GM23338 (cell line): ENCODE data around the gene GCN1. TPM values are rescaled to one million over a fixed set of nuclear protein-coding genes. Genes with fewer than 3 reads are reported as not detected.
A peak's percentile ranks its signal among the peaks of the same experiment; 100 is the strongest.
"Not testable (repeated sequence)": the region's sequence is repeated elsewhere in the genome, so short reads cannot be mapped to it uniquely, and the experiment has no call there.

Experiments
- ATAC-seq: fragments of 200-7000 bp; cut with Tn5 transposase; 3 replicates; pipeline ENCODE4 v1.9.1; 2020
- DNase-seq: peaks from one replicate; pipeline ENCODE4 v3.0.0-alpha.2; 2015; ENCODE audit warnings: low spot score
- H2AFZ ChIP-seq: fragments of 200-600 bp; sonication (generic); 2 replicates; pipeline ENCODE4 v1.8.0; 2016; ENCODE audit warnings: antibody characterized with exemption, mild to moderate bottlenecking, moderate library complexity
- H3F3A ChIP-seq: fragments of 200-600 bp; sonication (generic); replicated peaks from 2 replicates; pipeline ENCODE4 v1.8.0; 2017; ENCODE audit warnings: antibody characterized with exemption, mixed run types, low read depth
- H3K27ac ChIP-seq: fragments of 200-600 bp; sonication (generic); 2 replicates; pipeline ENCODE4 v1.6.1; 2016; ENCODE audit warnings: low read depth
- H3K27me3 ChIP-seq: fragments of 200-600 bp; sonication (generic); 2 replicates; pipeline ENCODE4 v1.8.0; 2016; ENCODE audit warnings: mild to moderate bottlenecking, mixed run types, moderate library complexity; ENCODE audit not compliant: insufficient read depth
- H3K36me3 ChIP-seq: fragments of 200-600 bp; sonication (generic); 2 replicates; pipeline ENCODE4 v1.8.0; 2016; ENCODE audit warnings: mild to moderate bottlenecking; ENCODE audit not compliant: insufficient read depth
- H3K4me1 ChIP-seq: fragments of 200-600 bp; sonication (generic); 2 replicates; pipeline ENCODE4 v1.8.0; 2016; ENCODE audit warnings: mild to moderate bottlenecking, moderate library complexity; ENCODE audit not compliant: insufficient read depth
- H3K4me2 ChIP-seq: fragments of 200-600 bp; sonication (generic); 2 replicates; pipeline ENCODE4 v1.7.1; 2017; ENCODE audit warnings: mixed run types
- H3K4me3 ChIP-seq: fragments of 200-600 bp; sonication (generic); 2 replicates; pipeline ENCODE4 v1.6.1; 2016; ENCODE audit warnings: mixed run types
- H3K79me2 ChIP-seq: fragments of 200-600 bp; sonication (generic); replicated peaks from 2 replicates; pipeline ENCODE4 v1.8.0; 2017; ENCODE audit warnings: mild to moderate bottlenecking; ENCODE audit not compliant: insufficient read depth
- H3K9me2 ChIP-seq: fragments of 200-600 bp; sonication (generic); 2 replicates; pipeline ENCODE4 v1.8.0; 2017; ENCODE audit not compliant: insufficient read depth
- H4K20me1 ChIP-seq: fragments of 200-600 bp; sonication (generic); replicated peaks from 2 replicates; pipeline ENCODE4 v1.8.0; 2017; ENCODE audit warnings: mild to moderate bottlenecking; ENCODE audit not compliant: insufficient read depth
- H3K27ac Mint-ChIP-seq: 2 replicates; pipeline ENCODE4 v1.8.0; 2020; ENCODE audit warnings: inconsistent platforms, mild to moderate bottlenecking, moderate library complexity, mixed read lengths
- H3K27me3 Mint-ChIP-seq: 3 replicates; pipeline ENCODE4 v1.8.0; 2022; ENCODE audit warnings: low read depth, mild to moderate bottlenecking, moderate library complexity, mixed read lengths, inconsistent platforms; ENCODE audit not compliant: insufficient read depth, poor library complexity
- H3K36me3 Mint-ChIP-seq: 3 replicates; pipeline ENCODE4 v1.8.0; 2021; ENCODE audit warnings: low read depth, mild to moderate bottlenecking, inconsistent platforms, moderate library complexity, mixed read lengths
- H3K4me1 Mint-ChIP-seq: 3 replicates; pipeline ENCODE4 v1.8.0; 2020; ENCODE audit warnings: mild to moderate bottlenecking, inconsistent platforms, mixed read lengths
- H3K4me3 Mint-ChIP-seq: 3 replicates; pipeline ENCODE4 v1.8.0; 2021; ENCODE audit warnings: moderate library complexity, mild to moderate bottlenecking, inconsistent platforms, mixed read lengths
- H3K9me3 Mint-ChIP-seq: 3 replicates; pipeline ENCODE4 v1.8.0; 2020; ENCODE audit warnings: moderate library complexity, mild to moderate bottlenecking, inconsistent platforms, mixed read lengths
- CREB1 ChIP-seq: fragments of 250-450 bp; sonication (Bioruptor Pico); IDR thresholded peaks from 2 replicates; pipeline ENCODE4 v1.5.0; 2020; ENCODE audit warnings: low read depth, mild to moderate bottlenecking, moderate library complexity
- EZH2 ChIP-seq: fragments of 200-600 bp; sonication (generic); IDR thresholded peaks from one replicate; pipeline ENCODE4 v1.8.0; 2017; ENCODE audit warnings: antibody characterized with exemption, mild to moderate bottlenecking, low read depth; ENCODE audit not compliant: unreplicated experiment
- EZH2phosphoT487 ChIP-seq: fragments of 200-600 bp; sonication (generic); IDR thresholded peaks from one replicate; pipeline ENCODE4 v1.8.1; 2018; ENCODE audit warnings: antibody characterized with exemption; ENCODE audit not compliant: unreplicated experiment
- JUNB ChIP-seq: IDR thresholded peaks from one replicate; pipeline ENCODE4 v1.6.1; 2016; ENCODE audit warnings: antibody characterized with exemption; ENCODE audit not compliant: unreplicated experiment
- NANOG ChIP-seq: IDR thresholded peaks from 2 replicates; pipeline ENCODE4 v1.6.1; 2016; ENCODE audit warnings: antibody characterized with exemption, borderline replicate concordance
- POLR2AphosphoS5 ChIP-seq: IDR thresholded peaks from 2 replicates; pipeline ENCODE4 v1.6.1; 2016; ENCODE audit warnings: antibody characterized with exemption, low read depth
- STAT1 ChIP-seq: IDR thresholded peaks from one replicate; pipeline ENCODE4 v1.6.1; 2016; ENCODE audit warnings: antibody characterized with exemption; ENCODE audit not compliant: unreplicated experiment
- ZNF114 ChIP-seq: fragments of 250-450 bp; sonication (Bioruptor Pico); IDR thresholded peaks from 2 replicates; pipeline ENCODE4 v1.5.0; 2020; ENCODE audit warnings: mild to moderate bottlenecking, moderate library complexity
- ZNF331 ChIP-seq: fragments of 250-450 bp; sonication (Bioruptor Pico); IDR thresholded peaks from 2 replicates; pipeline ENCODE4 v1.5.0; 2020; ENCODE audit warnings: low read depth, mild to moderate bottlenecking, moderate library complexity
- polyA plus RNA-seq: library from polyadenylated mRNA; unstranded; fragments of >200 nt; fragmentation: Nextera tagmentation; extraction: Ambion mirVana; gene quantifications from 2 replicates; pipeline ENCODE4 v1.2.1, GENCODE V29; 2016
- total RNA-seq: library from RNA; depleted of rRNA; stranded (reverse); fragments of >200 nt; shearing (Covaris generic); gene quantifications from 2 replicates; pipeline ENCODE4 v1.2.3, GENCODE V29; 2014
- TF ChIP-seq, protein P1 (sequence below): IDR thresholded peaks from 2 replicates; pipeline ENCODE4 v1.6.1; 2016; ENCODE audit warnings: antibody characterized with exemption
- TF ChIP-seq, protein P2 (sequence below), 2 experiments: fragments of 200-600 bp in 1 of 2; sonication (generic) in 1 of 2; conservative IDR thresholded peaks; 2 replicates each; pipeline versions ENCODE4 v1.5.1 to v1.6.1; 2016 to 2017; ENCODE audit warnings: antibody characterized with exemption in 2 of 2, low read depth in 2 of 2, mild to moderate bottlenecking in 2 of 2, moderate library complexity in 1 of 2
- TF ChIP-seq, protein P3 (sequence below): fragments of 250-450 bp; sonication (Bioruptor Pico); IDR thresholded peaks from 2 replicates; pipeline ENCODE4 v1.5.0; 2020; ENCODE audit warnings: mild to moderate bottlenecking, moderate library complexity

GCN1 gene
- total and polyA plus RNA-seq, 2 experiments from 2014 or later = 18.0 to 177 TPM

DNA sequence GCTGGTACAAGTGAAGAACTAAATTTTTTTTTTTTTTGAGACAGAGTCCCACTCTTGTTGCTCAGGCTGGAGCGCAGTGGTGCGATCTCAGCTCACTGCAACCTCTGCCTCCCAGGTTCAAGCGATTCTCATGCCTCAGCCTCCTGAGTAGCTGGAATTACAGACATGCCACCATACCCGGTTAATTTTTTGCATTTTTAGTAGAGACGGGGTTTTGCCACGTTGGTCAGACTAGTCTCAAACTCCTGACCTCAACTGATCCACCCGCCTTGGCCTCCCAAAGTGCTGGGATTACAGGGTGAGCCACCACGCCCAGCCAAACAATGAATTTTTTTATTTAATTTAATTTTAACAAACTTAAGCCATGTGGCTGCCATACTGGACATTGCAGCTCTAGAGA is 1.2 kb downstream of the GCN1 start:
- not testable (repeated sequence) for DNase-seq, H2AFZ ChIP-seq, H3K9me3 Mint-ChIP-seq, H3K27ac ChIP-seq, H3K27ac Mint-ChIP-seq, H3K9me2 ChIP-seq, ATAC-seq, H3K27me3 ChIP-seq
- peaks cover 21% of the 10 kb centered on the region for H4K20me1 ChIP-seq
- peak overlapping the region; percentile 98 for H3K4me2 ChIP-seq
- peak overlapping the region; percentile 98 for H3K4me3 ChIP-seq
- H3K27me3 Mint-ChIP-seq = peaks cover 21% of the 10 kb centered on the region
- H3K4me3 Mint-ChIP-seq = peak overlapping the region; percentile 94
- peaks cover 37% of the 10 kb centered on the region for H3F3A ChIP-seq
- peaks cover 72% of the 10 kb centered on the region for H3K79me2 ChIP-seq
- peaks cover 15% of the 10 kb centered on the region for H3K4me1 Mint-ChIP-seq
- H3K4me1 ChIP-seq = peaks cover 13% of the 10 kb centered on the region; the same call in 1 of the 2 replicates
- H3K36me3 ChIP-seq = peaks cover 42% of the 10 kb centered on the region
- peaks cover 68% of the 10 kb centered on the region for H3K36me3 Mint-ChIP-seq

DNA sequence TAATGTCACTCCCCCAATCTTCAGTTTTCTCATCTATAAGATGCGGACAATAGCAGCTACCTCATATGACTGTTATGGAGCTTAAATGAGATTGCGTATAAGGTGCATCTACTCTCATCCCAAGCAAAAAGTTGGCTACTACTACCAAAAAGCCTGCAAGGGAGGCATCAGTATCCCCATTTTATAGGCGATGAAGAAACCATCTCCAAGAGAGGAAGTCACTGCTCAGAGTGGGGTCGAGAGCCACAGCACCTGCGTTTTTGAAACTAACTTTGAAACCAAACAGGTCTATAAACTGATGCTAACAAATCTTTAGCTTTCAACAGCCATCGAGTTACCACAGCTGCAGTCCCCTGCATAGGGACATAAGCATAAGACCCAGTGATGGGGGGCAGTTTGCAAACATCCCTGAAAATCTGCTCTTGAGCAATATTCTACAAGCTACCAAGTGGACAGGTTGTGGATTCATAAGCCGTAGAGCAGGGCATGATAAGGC is 3.5 kb downstream of the GCN1 start:
- peaks cover 6% of the 10 kb centered on the region; the same call in 2 of the 3 replicates for H3K4me1 Mint-ChIP-seq
- H3K4me3 ChIP-seq = no peak overlapping the region
- H3F3A ChIP-seq = peaks cover 18% of the 10 kb centered on the region
- peaks cover 67% of the 10 kb centered on the region for H3K36me3 Mint-ChIP-seq
- no peaks in the 10 kb centered on the region for H3K9me3 Mint-ChIP-seq
- H2AFZ ChIP-seq = no peak overlapping the region
- ATAC-seq (no peak), DNase-seq (no peak)
- H3K27ac Mint-ChIP-seq = no peak overlapping the region
- peaks cover 15% of the 10 kb centered on the region for H4K20me1 ChIP-seq
- peaks cover 31% of the 10 kb centered on the region for H3K36me3 ChIP-seq
- peaks cover 12% of the 10 kb centered on the region for H3K27me3 Mint-ChIP-seq
- H3K79me2 ChIP-seq = peaks cover 79% of the 10 kb centered on the region
- no peaks in the 10 kb centered on the region for H3K27me3 ChIP-seq
- H3K4me3 Mint-ChIP-seq = no peak overlapping the region
- no peak overlapping the region for H3K27ac ChIP-seq
- H3K9me2 ChIP-seq = no peaks in the 10 kb centered on the region
- peaks cover 11% of the 10 kb centered on the region; the same call in 1 of the 2 replicates for H3K4me1 ChIP-seq
- H3K4me2 ChIP-seq = no peak overlapping the region
- TF ChIP-seq STAT1 = no peak
- TF ChIP-seq EZH2phosphoT487 = no peak
- TF ChIP-seq, protein P1, sequence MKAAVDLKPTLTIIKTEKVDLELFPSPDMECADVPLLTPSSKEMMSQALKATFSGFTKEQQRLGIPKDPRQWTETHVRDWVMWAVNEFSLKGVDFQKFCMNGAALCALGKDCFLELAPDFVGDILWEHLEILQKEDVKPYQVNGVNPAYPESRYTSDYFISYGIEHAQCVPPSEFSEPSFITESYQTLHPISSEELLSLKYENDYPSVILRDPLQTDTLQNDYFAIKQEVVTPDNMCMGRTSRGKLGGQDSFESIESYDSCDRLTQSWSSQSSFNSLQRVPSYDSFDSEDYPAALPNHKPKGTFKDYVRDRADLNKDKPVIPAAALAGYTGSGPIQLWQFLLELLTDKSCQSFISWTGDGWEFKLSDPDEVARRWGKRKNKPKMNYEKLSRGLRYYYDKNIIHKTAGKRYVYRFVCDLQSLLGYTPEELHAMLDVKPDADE = no peak
- TF ChIP-seq, protein P2, sequence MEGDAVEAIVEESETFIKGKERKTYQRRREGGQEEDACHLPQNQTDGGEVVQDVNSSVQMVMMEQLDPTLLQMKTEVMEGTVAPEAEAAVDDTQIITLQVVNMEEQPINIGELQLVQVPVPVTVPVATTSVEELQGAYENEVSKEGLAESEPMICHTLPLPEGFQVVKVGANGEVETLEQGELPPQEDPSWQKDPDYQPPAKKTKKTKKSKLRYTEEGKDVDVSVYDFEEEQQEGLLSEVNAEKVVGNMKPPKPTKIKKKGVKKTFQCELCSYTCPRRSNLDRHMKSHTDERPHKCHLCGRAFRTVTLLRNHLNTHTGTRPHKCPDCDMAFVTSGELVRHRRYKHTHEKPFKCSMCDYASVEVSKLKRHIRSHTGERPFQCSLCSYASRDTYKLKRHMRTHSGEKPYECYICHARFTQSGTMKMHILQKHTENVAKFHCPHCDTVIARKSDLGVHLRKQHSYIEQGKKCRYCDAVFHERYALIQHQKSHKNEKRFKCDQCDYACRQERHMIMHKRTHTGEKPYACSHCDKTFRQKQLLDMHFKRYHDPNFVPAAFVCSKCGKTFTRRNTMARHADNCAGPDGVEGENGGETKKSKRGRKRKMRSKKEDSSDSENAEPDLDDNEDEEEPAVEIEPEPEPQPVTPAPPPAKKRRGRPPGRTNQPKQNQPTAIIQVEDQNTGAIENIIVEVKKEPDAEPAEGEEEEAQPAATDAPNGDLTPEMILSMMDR (conservative IDR thresholded peaks at IDR 0.05; ENCODE audit: low read depth in 2 of 2) = no peak
- no peak for TF ChIP-seq JUNB
- TF ChIP-seq NANOG = no peak
- no peak for TF ChIP-seq POLR2AphosphoS5
- no peak for TF ChIP-seq CREB1
- TF ChIP-seq ZNF114 (CRISPR knock-in tag) = no peak
- no peak for TF ChIP-seq EZH2
- no peak for TF ChIP-seq ZNF331 (CRISPR knock-in tag)
- TF ChIP-seq, protein P3, sequence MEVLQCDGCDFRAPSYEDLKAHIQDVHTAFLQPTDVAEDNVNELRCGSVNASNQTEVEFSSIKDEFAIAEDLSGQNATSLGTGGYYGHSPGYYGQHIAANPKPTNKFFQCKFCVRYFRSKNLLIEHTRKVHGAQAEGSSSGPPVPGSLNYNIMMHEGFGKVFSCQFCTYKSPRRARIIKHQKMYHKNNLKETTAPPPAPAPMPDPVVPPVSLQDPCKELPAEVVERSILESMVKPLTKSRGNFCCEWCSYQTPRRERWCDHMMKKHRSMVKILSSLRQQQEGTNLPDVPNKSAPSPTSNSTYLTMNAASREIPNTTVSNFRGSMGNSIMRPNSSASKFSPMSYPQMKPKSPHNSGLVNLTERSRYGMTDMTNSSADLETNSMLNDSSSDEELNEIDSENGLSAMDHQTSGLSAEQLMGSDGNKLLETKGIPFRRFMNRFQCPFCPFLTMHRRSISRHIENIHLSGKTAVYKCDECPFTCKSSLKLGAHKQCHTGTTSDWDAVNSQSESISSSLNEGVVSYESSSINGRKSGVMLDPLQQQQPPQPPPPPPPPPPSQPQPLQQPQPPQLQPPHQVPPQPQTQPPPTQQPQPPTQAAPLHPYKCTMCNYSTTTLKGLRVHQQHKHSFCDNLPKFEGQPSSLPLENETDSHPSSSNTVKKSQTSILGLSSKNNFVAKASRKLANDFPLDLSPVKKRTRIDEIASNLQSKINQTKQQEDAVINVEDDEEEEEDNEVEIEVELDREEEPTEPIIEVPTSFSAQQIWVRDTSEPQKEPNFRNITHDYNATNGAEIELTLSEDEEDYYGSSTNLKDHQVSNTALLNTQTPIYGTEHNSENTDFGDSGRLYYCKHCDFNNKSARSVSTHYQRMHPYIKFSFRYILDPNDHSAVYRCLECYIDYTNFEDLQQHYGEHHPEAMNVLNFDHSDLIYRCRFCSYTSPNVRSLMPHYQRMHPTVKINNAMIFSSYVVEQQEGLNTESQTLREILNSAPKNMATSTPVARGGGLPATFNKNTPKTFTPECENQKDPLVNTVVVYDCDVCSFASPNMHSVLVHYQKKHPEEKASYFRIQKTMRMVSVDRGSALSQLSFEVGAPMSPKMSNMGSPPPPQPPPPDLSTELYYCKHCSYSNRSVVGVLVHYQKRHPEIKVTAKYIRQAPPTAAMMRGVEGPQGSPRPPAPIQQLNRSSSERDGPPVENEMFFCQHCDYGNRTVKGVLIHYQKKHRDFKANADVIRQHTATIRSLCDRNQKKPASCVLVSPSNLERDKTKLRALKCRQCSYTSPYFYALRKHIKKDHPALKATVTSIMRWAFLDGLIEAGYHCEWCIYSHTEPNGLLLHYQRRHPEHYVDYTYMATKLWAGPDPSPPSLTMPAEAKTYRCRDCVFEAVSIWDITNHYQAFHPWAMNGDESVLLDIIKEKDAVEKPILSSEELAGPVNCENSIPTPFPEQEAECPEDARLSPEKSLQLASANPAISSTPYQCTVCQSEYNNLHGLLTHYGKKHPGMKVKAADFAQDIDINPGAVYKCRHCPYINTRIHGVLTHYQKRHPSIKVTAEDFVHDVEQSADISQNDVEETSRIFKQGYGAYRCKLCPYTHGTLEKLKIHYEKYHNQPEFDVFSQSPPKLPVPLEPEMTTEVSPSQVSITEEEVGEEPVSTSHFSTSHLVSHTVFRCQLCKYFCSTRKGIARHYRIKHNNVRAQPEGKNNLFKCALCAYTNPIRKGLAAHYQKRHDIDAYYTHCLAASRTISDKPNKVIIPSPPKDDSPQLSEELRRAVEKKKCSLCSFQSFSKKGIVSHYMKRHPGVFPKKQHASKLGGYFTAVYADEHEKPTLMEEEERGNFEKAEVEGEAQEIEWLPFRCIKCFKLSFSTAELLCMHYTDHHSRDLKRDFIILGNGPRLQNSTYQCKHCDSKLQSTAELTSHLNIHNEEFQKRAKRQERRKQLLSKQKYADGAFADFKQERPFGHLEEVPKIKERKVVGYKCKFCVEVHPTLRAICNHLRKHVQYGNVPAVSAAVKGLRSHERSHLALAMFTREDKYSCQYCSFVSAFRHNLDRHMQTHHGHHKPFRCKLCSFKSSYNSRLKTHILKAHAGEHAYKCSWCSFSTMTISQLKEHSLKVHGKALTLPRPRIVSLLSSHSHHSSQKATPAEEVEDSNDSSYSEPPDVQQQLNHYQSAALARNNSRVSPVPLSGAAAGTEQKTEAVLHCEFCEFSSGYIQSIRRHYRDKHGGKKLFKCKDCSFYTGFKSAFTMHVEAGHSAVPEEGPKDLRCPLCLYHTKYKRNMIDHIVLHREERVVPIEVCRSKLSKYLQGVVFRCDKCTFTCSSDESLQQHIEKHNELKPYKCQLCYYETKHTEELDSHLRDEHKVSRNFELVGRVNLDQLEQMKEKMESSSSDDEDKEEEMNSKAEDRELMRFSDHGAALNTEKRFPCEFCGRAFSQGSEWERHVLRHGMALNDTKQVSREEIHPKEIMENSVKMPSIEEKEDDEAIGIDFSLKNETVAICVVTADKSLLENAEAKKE (CRISPR knock-in tag) = no peak
